ENCODE data around the gene UVRAG.

The UVRAG gene

DNA sequence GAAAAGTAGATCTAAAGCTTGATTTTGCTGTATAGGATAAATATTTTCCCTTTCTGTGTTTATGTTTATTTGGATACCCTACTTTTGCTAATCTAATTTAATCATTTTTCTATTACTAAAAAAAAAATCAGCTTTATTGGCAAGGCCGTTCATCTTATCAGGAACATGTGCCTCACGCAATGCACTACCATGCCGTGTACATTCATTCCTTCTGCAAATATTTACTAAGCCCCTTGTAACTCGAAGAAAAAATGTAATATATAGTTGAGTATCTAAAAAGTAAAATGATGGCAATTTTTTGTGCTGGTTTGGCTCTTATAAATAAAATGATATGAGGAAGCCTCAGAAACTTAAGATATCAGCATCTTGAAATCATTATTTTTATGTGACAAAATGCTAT lies 8.9 kb downstream of the UVRAG start:
- TF ChIP-seq, protein P1, sequence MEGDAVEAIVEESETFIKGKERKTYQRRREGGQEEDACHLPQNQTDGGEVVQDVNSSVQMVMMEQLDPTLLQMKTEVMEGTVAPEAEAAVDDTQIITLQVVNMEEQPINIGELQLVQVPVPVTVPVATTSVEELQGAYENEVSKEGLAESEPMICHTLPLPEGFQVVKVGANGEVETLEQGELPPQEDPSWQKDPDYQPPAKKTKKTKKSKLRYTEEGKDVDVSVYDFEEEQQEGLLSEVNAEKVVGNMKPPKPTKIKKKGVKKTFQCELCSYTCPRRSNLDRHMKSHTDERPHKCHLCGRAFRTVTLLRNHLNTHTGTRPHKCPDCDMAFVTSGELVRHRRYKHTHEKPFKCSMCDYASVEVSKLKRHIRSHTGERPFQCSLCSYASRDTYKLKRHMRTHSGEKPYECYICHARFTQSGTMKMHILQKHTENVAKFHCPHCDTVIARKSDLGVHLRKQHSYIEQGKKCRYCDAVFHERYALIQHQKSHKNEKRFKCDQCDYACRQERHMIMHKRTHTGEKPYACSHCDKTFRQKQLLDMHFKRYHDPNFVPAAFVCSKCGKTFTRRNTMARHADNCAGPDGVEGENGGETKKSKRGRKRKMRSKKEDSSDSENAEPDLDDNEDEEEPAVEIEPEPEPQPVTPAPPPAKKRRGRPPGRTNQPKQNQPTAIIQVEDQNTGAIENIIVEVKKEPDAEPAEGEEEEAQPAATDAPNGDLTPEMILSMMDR (IDR thresholded peaks at IDR 0.05; ENCODE audit: borderline replicate concordance, insufficient read depth, low read depth, low read length) = no peak
- no peak overlapping the region for H3K4me3 ChIP-seq (ENCODE audit: low read depth, low read length)

DNA sequence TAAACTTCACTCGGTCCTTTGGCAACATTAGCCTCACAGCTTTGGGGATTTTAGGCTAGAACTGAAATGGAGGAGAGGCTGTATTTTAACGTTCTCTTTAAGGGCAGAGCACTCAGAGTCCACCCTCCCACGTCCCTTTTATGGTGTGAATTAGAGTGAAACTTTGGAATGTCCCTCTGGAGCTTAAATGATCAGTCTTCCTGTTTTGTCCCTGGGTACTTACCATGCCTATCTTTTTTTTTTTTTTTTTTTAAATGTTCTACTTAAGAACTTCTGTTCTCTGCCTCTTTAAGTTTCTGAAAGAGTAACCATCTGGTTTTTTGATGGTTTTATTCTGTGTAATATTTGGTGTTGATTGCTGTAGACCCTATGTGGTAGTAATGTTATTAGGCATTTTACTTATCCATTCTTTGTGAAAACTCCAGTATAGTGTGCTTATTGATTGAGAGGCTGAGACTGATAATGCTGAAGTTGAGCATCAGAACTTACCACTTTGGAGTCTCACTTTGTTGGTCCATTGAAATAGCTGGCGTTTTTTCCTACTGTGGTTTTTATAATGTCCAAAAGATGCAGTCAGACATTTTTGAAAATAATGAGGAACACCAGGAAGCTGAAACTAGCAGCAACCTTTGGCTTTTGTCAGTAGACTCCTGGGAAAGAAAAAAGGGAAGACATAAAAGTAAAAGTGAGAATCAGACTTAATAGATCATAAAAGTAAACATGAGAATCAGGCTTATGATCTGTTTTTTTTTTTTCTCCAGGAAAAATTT lies 11.6 kb downstream of the UVRAG start:
- H3K4me3 ChIP-seq (ENCODE audit: low read depth, low read length) = no peak overlapping the region
- TF ChIP-seq, protein P1 (IDR thresholded peaks at IDR 0.05; ENCODE audit: borderline replicate concordance, insufficient read depth, low read depth, low read length) = no peak

DNA sequence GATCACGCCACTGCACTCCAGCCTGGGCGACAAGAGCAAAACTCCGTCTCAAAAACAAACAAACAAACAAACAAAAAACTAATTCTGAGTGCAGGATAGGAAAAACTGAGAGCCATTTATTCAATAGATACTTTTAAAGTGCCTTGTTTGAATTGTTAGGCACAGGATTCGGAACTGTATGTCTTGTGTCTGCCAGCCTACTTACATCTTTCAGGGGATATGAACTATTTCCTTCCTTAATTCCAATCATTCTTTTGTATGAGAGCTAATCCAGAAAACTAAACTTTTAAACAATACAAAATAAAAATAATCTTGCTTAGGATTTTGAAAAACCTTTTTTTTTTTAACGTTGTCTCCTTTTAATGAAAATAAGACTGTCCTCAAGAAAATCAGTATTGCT lies 12.6 kb downstream of the UVRAG start:
- H3K4me3 ChIP-seq (ENCODE audit: low read depth, low read length) = no peak overlapping the region
- TF ChIP-seq, protein P1 (IDR thresholded peaks at IDR 0.05; ENCODE audit: borderline replicate concordance, insufficient read depth, low read depth, low read length) = no peak

DNA sequence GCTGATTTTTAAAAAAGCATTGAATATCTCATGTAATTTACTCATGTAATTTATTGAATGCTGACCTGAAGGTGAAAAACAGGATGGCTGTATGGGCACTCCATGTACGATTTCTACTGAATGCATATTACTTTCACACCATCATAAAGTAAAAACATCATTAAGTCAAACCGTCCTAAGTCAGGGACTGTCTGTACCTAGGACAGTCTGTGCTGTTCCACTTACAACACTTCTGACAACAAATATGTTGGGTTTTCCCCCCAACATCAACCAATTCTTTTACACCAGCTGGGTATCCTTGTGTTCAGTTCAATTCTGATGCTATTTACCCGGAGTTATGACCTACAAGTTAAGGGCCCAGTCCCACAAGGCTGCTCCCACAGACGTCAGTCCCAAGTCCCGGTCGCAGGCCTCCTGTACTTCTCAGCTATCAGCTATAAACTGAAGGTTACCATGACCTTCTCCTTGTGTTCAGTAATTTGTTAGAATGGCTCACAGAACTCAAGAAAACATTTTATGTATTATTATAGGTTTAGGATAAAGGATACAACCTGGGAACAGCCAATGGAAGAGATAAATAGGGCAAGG lies 17.0 kb downstream of the UVRAG start:
- no peak overlapping the region for H3K4me3 ChIP-seq (ENCODE audit: low read depth, low read length)
- TF ChIP-seq, protein P1 (IDR thresholded peaks at IDR 0.05; ENCODE audit: borderline replicate concordance, insufficient read depth, low read depth, low read length) = no peak

DNA sequence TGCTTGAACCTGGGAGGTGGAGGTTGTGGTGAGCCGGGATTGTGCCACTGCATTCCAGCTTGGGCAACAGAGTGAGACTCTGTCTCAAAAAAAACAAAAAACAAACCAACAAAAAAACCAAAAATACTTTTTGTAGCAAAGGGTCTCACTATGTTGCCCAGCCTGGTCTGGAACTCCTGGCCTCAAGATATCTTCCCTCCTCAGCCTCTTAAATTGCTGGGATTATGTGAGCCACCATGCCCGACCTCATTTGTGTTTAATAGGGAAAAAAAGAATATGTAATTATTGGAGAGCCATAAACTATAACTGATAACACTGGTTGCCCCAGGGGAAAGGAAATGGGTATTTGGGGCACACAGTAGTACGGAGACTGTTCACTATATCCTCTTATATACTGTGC lies 19.7 kb downstream of the UVRAG start:
- TF ChIP-seq, protein P1 (IDR thresholded peaks at IDR 0.05; ENCODE audit: borderline replicate concordance, insufficient read depth, low read depth, low read length) = no peak
- H3K4me3 ChIP-seq (ENCODE audit: low read depth, low read length) = no peak overlapping the region

DNA sequence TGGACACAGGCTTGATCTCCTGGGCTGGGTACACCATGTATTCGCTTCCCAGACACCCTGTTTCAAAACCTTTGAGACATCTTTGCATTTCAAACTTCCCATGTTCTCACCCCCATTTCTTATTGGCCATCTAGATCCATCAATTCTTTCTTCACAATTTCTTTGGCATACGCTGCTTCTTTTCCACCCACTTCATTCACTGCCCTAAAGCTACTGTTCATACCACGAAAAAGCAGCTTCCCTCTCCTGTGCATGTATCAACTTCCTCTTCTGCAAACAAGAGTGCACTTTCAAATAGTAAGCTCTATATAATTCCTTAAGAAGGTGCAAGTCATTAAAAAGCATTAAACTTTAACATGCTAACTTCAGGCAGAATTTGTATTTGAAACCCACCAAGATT lies 21.4 kb downstream of the UVRAG start:
- no peak overlapping the region for H3K4me3 ChIP-seq (ENCODE audit: low read depth, low read length)
- TF ChIP-seq, protein P1 (IDR thresholded peaks at IDR 0.05; ENCODE audit: borderline replicate concordance, insufficient read depth, low read depth, low read length) = no peak

DNA sequence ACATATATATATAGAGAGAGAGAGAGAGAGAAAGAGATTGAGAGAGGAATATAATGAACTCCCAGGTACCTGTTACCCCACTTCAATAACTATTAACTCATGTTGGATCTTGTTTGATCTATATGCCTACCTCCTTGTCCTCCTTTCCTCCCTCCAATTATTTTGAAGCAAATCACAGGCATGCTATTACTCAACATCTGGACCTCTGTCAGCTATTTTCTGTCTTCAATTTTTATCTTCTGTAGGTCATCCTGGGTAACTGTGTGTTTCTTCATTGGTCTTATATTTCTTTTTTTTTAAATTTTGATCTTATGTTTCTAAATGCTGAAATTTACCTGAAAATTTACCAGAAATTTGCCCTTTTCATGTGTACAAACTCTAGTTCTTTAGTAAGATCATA lies 24.8 kb downstream of the UVRAG start:
- TF ChIP-seq, protein P1 (IDR thresholded peaks at IDR 0.05; ENCODE audit: borderline replicate concordance, insufficient read depth, low read depth, low read length) = no peak
- no peak overlapping the region for H3K4me3 ChIP-seq (ENCODE audit: low read depth, low read length)

Measured in GM12875 (cell line).